ENCODE measurements around the gene PPHLN1.
"Not testable (repeated sequence)": the region's sequence is repeated elsewhere in the genome, so short reads cannot be mapped to it uniquely, and the experiment has no call there.

The PPHLN1 gene

DNA sequence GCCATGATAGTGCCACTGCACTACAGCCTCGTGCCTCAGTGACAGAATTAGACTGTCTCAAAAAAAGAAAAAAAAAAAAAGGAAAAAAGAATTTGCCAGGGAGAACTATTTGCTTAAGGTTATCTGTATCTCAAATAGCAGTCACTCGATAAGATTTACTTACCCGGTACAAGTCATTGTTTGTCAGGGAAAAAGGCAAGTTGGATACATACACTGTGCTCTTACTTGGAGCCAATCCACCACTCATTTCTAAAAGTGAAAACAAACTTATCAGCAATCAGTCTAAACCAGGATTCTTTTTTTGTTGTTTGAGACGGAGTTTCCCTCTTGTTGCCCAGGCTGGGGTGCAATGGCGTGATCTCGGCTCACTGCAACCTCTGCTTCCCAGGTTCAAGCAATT lies 2.1 kb upstream of the PPHLN1 start:
- DNase-seq (ENCODE audit: low read depth in 2 of 2), result no peak

DNA sequence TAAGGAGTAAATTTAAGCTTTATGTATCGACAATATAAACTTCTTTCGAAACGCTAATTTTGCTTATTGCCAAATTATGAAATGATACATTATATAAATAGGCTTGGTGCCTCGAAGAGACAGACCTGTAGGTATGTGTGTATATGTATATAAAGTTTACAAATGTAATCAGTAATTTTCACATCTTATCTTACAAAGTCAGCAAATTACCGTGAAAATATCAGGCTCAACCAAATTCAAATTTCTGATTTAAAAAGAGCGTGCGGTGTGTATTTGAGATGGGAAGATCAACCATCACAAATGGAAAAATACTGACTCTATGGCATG lies 678 bp upstream of the PPHLN1 start:
- no peak for DNase-seq (ENCODE audit: low read depth in 2 of 2)

DNA sequence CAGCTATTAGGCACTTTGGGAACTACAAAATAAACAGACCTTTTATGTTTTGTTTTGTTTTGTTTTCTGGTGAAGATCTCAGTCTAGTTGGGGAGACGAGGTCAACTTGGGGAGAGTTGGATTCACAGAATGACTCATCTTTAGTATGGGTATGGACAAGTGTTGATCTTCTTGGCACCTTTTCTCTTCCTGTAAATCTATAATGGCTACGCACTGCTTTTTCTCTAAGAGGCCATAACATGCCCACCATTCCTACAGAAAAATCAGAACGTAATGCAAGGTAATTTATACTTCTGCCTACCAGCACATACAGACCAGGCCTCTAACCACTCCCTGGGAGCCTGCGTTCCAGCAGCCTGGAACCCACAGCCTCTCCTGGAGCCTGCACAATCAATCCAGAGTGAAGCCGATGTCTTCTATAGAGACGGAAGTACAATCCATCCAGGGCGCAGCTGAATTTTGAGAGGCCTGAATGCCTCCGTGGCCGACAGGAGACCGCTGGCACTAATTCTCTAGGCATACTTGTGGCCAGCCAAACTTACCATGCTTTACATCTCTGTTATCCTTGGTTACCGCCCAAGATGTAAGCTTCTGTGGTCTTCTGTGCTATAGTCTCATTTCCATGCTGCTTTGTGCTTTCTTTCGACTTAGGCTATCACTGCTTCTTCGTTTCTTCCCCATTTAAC lies 717 bp downstream of the PPHLN1 start:
- DNase-seq (ENCODE audit: low read depth in 2 of 2), result no peak

DNA sequence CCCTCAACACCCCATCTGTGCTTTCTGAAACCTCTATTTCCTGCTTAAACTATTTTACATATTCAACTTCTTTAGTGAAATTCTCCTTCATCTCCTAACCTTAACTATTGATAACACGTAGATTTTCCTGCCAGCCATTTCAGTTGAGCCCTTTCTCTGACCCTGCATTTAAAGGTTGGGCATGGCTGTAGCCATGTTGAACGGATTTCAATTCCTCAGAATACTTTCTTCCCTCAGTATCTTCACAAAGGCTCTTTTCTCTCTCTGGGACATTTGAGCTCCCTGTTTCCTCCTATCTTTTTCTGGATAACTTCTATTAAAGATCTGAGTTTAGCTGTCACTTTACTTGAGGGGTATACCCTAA lies 1.2 kb downstream of the PPHLN1 start:
- no peak for DNase-seq (ENCODE audit: low read depth in 2 of 2)

DNA sequence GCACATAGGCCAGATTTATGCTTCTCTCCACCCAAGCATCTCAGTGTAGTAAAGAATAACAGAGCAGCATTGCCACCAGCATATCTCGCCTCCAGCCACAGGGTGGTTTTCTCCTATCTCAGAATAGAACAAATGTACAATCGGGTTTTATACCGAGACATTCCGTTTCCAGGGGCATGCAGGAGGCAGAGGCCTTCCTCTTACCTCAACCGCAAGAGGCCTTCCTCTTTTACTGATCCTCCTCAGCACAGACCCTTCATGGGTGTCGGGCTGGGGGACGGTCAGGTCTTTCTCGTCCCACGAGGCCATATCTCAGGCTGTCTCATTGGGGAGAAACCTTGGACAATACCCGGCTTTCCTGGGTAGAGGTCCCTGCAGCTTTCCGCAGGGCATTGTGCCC lies 4.1 kb downstream of the PPHLN1 start:
- not testable (repeated sequence) for DNase-seq (ENCODE audit: low read depth in 2 of 2)

DNA sequence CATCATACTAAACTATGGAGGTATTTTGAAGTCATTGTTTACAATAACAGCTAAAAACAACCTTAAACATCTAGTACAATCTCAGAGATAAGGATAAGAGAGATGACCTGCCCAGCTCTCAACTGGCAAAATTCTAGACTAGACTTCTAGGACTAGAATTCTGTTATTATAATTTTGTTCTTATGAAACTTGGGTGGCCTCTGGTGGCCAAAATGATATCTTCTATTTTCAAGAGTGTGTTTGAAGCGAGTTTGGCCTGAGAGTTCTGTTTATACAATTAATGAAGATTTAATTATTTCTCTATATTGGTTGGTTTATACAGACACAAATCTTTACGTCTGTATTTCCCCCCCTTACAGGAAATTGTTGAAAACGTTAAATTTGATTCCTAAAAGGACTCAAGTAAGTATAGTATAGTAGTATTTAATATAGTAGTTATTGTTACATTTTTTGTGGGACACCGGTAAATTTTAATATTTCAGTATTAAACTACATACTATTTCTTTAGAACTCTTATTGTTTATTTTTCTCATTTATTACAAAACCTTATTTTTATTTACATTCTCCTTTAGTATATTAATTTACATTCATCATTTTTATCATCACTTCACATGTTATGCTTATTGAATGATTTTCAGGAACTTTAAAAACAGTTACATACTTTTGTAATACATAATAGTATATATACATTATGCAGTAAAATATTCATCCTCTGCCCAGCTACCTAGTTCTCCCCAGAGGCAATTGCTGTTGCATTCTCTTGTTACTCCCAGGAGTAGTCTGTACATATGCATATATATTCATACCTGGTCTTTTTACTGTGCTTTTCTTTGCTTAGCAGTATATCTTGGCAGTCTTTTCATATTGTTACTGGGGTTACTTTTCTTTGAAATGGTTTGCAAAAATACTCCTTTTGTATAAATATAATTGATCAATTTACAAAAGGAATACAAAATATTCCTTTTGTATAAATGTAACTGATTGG lies 6.6 kb downstream of the PPHLN1 start:
- DNase-seq (ENCODE audit: low read depth in 2 of 2), result no peak

DNA sequence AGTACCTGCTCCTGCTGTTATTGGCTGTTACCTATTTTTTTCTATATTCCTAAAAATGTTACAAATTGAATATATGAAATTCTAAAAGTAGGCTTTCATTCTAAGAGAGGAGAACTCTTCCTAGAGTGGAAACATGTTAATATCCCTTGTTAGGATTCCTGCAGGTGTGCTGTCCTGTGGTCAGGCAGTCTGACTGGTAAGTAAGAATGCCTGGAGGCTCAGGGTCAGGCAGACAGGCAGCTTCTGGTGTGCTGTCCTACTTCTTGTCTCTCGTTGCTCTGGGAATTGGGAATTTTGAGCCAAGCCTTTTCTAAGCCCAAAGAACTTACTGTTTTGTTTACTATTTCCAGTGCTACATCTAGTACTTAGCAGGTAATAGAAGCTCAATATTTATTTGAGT lies 10.3 kb downstream of the PPHLN1 start:
- DNase-seq (ENCODE audit: low read depth in 2 of 2), result no peak

DNA sequence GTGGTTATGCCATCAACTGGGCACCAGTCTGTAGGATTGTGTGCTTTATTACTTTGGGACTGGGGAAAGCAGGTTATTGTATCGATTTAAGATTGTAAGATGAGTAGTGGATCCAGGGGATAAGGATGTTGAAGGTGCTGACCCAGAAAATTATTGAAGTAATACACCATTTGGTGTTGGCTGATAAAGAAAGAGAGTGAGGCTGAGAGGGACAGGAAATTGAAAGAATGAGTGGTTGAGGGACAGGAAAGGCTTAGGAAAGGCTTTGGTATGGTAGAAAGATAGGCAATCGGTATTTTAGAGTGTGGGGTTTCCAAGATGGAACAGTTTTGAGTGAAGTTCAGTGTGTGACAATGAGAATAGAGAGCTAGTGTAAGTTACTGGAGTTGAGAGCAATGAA lies 12.3 kb downstream of the PPHLN1 start:
- no peak for DNase-seq (ENCODE audit: low read depth in 2 of 2)

DNA sequence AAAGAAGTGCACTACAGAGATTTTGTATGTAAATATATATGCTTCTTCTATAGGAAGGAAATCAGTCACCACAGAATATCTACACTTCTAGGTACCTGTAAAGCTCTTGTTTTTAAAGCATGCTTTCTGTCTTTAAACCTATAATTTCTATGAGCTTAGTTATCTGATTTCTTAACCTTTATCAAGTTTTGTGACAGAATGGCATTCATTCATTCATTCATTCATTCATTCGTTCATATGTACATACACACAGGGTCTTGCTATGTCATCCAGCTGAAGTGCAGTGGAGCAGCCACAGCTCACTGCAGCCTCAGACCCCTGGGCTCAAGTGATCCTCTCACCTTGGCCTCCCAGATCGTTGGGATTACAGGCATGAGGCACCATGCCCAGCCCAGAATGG lies 16.1 kb downstream of the PPHLN1 start:
- DNase-seq (ENCODE audit: low read depth in 2 of 2), result no peak

DNA sequence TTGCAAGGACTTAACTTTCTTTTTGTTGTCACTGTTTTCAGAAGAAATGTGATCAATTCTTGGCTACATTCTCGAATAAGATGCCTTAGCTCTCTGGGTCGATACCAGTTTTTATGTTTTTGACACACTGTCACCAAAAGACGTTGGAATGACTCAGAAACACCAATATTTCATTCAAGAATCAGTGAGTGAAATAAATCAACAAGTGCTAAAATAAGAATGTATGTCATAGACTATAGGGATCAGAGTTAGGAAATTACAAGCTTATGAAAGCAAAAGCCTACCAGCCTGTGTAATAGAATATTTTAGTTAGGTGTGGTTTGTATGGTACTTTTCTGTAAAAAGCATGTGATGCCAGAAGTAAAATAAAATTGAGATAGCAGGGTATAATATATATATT lies 17.8 kb downstream of the PPHLN1 start:
- no peak for DNase-seq (ENCODE audit: low read depth in 2 of 2)

DNA sequence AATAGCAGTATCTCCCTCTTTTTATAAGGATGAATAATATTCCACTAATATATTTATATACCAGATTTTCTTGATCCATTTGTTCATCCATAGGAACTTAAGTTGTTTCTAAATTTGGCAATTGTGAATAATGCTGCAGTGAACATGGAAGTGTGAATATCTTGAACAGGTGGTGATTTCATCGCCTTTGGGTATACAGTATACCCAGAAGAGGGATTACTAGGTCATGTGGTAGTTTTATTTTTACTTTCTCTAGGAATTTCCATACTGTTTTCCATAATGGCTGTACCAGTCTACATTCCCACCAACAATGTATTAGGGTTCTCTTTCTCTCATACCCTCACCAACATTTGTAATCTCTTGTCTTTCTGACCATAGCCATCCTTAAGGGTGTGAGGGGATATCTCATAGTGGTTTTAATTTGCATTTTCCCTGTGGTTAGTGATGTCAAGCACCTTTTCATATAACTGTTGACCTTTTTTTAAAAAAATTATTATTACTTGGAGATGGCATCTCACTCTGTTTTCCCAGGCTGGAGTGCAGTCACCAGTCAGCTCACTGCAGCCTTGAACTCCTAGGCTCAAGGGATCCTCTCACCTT lies 20.5 kb downstream of the PPHLN1 start:
- DNase-seq (ENCODE audit: low read depth in 2 of 2), result no peak

DNA sequence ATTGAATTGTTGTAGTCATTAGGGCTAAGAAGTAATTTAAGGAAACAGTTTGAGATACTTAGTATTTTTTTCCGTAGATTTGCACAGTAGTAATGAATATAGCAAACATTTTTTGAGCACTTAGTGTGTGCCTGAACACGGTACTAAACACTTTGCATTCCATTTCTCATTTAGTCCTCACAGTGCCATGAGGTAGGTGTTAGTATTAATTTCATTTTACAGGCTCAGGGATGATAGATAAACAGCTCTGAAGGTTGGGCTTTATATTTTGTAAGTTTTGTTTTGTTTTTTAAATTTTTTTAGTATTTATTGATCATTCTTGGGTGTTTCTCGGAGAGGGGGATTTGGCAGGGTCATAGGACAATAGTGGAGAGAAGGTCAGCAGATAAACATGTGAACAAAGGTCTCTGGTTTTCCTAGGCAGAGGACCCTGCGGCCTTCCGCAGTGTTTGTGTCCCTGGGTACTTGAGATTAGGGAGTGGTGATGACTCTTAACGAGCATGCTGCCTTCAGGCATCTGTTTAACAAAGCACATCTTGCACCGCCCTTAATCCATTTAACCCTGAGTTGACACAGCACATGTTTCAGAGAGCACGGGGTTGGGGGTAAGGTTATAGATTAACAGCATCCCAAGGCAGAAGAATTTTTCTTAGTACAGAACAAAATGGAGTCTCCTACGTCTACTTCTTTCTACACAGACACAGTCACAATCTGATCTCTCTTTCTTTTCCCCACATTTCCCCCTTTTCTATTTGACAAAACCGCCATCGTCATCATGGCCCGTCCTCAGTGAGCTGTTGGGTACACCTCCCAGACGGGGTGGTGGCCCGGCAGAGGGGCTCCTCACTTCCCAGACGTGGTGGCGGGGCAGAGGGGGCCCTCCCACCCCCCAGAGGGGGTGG lies 23.4 kb downstream of the PPHLN1 start:
- not testable (repeated sequence) for DNase-seq (ENCODE audit: low read depth in 2 of 2)

DNA sequence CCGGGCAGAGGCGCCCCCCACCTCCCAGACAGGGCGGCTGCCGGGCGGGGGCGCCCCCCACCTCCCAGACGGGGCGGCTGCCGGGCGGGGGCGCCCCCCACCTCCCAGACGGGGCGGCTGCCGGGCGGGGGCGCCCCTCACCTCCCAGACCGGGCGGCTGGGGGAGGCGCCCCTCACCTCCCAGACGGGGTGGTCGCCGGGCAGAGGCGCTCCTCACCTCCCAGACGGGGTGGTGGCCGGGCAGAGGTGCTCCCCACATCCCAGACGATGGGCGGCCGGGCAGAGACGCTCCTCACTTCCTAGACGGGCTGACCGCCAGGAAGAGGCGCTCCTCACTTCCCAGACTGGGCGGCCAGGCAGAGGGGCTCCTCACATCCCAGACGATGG lies 24.0 kb downstream of the PPHLN1 start:
- DNase-seq (ENCODE audit: low read depth in 2 of 2), result not testable (repeated sequence)

DNA sequence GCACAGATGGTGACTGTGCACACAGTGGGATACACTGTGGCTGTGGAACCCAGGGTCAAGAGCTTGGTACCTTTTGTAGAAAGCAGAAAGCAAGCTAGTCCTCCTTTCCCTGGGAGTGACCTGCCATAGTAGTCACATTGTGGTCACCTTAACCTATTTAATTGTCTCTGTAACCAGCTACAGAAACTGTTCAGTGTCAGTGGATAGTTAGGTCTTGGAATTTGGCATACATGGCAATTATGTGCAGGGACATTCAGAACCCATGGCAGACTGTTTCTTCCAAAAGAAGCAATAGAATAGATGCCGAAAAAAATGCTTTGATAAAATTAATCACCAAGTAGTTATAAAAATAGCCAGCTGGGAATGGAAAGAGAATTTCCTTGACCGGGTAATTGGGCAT lies 30.4 kb downstream of the PPHLN1 start:
- no peak for DNase-seq (ENCODE audit: low read depth in 2 of 2)

DNA sequence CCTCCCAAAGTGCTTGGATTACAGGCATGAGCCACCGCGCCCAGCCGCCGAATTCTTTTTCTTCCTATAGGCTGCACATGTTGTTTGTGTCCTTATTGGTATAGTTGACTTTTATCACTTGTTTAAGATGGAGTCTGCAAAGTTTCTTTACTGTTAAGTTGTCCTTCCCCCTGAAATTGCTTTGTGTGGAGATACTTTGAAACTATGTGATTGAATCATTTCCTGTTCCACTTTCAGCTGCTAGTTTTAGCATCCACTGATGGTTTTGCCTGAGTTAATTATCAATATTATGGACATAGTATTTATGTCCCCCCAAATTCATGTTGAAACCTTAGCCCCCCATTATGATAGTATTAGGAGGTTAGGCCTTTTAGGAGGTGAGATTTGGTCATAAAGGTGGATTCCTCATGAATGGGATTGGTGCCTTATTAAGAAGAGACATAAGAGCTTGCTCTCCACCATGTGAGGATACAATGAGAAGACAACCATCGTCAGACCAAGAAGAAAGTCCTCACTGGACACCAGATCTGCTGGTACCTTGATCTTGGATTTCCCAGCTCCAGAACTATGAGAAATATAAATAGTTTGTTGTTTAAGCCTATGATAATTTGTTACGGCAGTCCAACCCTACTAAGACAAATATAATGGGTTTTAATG lies 34.9 kb downstream of the PPHLN1 start:
- no peak for DNase-seq (ENCODE audit: low read depth in 2 of 2)

DNA sequence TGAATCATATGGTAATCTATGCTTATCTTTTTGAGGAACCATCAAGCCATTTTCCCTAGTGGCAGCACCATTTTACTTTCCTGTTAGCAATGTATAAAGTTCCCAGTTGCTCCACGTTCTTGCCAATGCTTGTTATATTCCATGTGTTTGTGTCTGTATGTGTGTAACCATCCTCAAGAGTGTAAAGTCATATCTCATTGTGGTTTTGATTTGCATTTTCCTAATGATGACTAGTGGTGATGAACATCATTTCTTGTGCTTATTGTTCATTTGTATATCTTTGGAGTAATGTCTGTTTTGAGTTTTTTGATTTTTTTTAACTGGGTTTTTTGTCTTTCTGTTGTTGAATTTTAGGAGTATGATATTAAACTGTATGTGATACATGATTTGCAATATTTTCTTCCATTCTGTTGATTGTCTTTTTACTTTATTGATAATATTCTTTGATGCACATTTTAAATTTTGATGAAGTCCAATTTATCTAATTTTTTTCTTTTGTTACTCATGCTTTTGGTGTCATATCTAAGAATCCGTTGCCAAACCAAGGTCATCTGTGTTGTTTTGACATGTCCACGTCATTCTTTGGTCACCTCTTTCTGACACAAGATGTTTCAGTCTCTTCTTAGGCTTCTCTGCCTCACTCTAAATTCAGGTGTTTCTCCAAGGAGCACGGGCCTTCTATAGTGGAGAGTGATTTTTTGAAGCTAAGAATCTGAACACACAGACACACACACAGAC lies 36.1 kb downstream of the PPHLN1 start:
- no peak for DNase-seq (ENCODE audit: low read depth in 2 of 2)

DNA sequence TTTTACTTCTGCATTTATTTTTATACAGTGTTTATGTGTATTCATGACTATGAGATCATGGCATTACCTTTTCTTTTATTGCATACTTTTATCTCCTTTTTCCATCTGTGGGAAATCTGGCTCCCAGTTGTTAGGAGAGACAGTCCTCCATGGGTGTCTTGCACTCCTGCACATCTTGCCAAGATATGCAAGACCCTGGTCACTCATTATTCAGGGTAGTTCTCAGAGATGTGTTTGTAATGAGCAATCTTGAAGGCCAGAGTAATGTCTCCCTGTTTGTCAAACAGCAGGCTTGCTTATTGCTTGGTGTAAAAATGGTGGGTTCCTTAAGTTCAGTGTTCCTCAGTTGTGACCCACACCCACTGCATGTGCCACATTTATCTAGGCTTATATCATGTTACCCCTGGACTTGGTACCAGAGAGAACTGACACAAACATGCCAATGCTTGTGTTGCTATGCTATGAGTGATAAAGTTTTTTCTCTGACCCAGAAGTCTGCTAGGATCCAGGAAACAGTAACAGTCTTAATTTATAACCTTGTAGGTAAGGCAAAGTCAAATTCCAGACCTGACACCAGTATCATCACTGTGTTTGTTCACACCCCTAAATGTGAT lies 36.8 kb downstream of the PPHLN1 start:
- DNase-seq (ENCODE audit: low read depth in 2 of 2), result no peak

DNA sequence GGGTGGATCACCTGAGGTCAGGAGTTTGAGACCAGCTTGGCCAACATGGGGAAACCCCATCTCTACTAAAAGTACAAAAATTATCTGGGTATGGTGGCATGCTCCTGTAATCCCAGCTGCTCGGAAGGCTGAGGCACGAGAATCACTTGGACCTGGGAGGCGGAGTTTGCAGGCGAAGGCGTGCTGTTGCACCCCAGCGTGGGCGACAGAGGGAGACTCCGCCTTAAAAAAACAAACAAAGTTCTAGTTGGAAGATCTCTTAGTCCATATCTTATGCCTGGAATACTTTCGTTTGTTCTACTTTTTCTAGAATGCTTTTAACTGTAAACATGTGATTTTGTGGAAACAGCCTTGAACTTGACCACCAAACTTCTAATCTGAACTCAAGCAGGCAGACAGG lies 38.7 kb downstream of the PPHLN1 start:
- DNase-seq (ENCODE audit: low read depth in 2 of 2), result no peak

DNA sequence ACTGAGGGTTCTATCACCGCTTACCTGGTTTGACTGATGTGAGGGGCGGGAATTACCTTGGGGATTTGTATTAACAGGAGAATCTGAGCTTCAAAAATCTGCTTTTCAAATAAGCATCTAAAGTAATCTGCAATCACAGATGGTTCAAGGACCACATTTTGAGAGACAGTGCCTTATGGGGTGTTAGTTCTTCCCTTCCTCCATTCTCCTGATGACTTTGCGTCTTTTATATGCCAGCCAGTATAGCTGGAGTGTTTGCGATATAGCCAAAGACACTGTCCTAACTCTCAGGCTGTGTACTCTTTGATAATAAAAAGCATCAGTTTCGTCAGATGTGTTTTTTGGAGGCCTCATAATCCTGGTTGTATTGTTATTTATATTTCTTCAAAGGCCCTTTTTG lies 39.5 kb downstream of the PPHLN1 start:
- DNase-seq (ENCODE audit: low read depth in 2 of 2), result no peak

DNA sequence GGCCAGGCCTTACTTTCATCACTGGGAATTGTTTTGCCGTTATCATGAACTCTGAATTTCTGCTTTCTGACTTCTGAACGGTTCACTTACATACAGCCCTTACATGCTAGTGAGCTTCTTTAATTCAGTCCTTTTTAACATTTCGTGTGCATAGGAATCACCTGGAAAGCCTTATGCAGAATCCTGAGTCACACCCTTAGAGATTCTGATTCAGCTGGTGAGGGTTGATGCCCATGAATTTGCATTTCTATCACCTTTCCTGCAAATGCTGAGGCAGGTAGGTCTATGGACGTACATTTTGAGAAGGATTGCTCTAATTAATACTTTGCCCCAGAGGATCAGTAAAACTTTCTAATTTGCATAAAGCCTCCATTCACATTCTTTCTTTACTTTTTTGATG lies 44.0 kb downstream of the PPHLN1 start:
- DNase-seq (ENCODE audit: low read depth in 2 of 2), result no peak

Measured in stimulated activated CD4-positive, alpha-beta T cell treated with anti-CD3 and anti-CD28 coated beads, Interleukin-12 subunit alpha, Interleukin-12 subunit beta, amount 100 ng/mL, for 24 hours (primary cell).